ENCODE measurements around the gene CCDC91.

GRCh38 chr12:28215021-28215420 lies 24.8 kb downstream of the CCDC91 start:
- no peak for TF ChIP-seq CTCF (IDR thresholded peaks at IDR 0.05)
- no peak for TF ChIP-seq POLR2A (IDR thresholded peaks at IDR 0.05)

All from Peyer's patch (tissue), 4 donors.